HG03045 (cell line): ENCODE measurements around the gene PUM2.

Source experiments
- ATAC-seq: cut with Tn5 transposase; IDR thresholded peaks from one replicate; pipeline ENCODE4 v1.9.1; 2021; ENCODE audit warnings: mild to moderate bottlenecking, moderate library complexity; ENCODE audit not compliant: unreplicated experiment

Gene PUM2

GRCh38 chr2:20207051-20207450, 143.6 kb downstream of the PUM2 start:
- no peak for ATAC-seq

- no peak for ATAC-seq
These were observed 144.6 kb downstream of the PUM2 start for GRCh38 chr2:20205915-20206524.

- ATAC-seq = no peak
These were observed 145.6 kb downstream of the PUM2 start for GRCh38 chr2:20205069-20205468.

GRCh38 chr2:20203521-20204225, 147.0 kb downstream of the PUM2 start:
- ATAC-seq = no peak

GRCh38 chr2:20203072-20203471, 147.6 kb downstream of the PUM2 start:
- no peak for ATAC-seq

GRCh38 chr2:20201671-20202070, 149.0 kb downstream of the PUM2 start:
- no peak for ATAC-seq

GRCh38 chr2:20200697-20201555, 149.7 kb downstream of the PUM2 start:
- no peak for ATAC-seq

- no peak for ATAC-seq
These were observed 150.9 kb downstream of the PUM2 start for GRCh38 chr2:20199633-20200270.

- ATAC-seq = no peak
These were observed 151.6 kb downstream of the PUM2 start for GRCh38 chr2:20198796-20199632.
